GM12878 (cell line): Measurements from ENCODE around the gene SPAAR. TPM values are rescaled to one million over a fixed set of nuclear protein-coding genes. Genes with fewer than 3 reads are reported as not detected.

Experiments
- ATAC-seq: fragments of 200-7000 bp; cut with Tn5 transposase; 3 replicates; pipeline ENCODE4 v1.9.1; 2020; ENCODE audit warnings: mild to moderate bottlenecking, moderate library complexity
- BruUV-seq: library from RNA; stranded (reverse); fragments of 400-500 nt; replicated peaks from 2 replicates; lab custom pipeline; 2021; lab: Mats Ljungman, UMichigan
- CTCF ChIA-PET: fragments of 300-600 bp; sonication (Branson Sonifier 250); formaldehyde crosslinking; extraction: SDS; loops from one replicate; lab custom pipeline; 2021; ENCODE audit warnings: inconsistent platforms; lab: Yijun Ruan, JAX
- POLR2A ChIA-PET: fragments of 350-600 bp; formaldehyde crosslinking; extraction: SDS; loops from one replicate; lab custom pipeline; 2021; ENCODE audit warnings: inconsistent platforms; lab: Charles Lee
- RAD21 ChIA-PET: fragments of 300-600 bp; sonication (Branson Sonifier 250); formaldehyde crosslinking; loops from one replicate; lab custom pipeline; 2023; ENCODE audit warnings: antibody characterized with exemption; ENCODE audit not compliant: unreplicated experiment; lab: Charles Lee
- SMC1A ChIA-PET: fragments of 300-600 bp; sonication (Branson Sonifier 250); formaldehyde crosslinking; loops from one replicate; lab custom pipeline; 2023; ENCODE audit not compliant: unreplicated experiment, uncharacterized antibody; lab: Charles Lee
- DNase-seq: peaks from one replicate; pipeline ENCODE4 v3.0.0-alpha.2; 2011; ENCODE audit warnings: low read depth, low spot score
- FAIRE-seq: peaks from 3 replicates; lab custom pipeline; 2011; peaks lifted over from hg19 to GRCh38; lab: Jason Lieb, UNC
- H2AFZ ChIP-seq: 2 replicates; pipeline ENCODE4 v1.6.0; 2011; ENCODE audit warnings: low read depth, low read length, control low read depth; ENCODE audit not compliant: control insufficient read depth
- H3K27ac ChIP-seq: 2 replicates; pipeline ENCODE4 v1.5.1; 2011; ENCODE audit warnings: control low read depth; ENCODE audit not compliant: control insufficient read depth, insufficient read depth
- H3K27me3 ChIP-seq, 2 experiments: replicated peaks in 1 of 2; 2 replicates each; pipeline versions ENCODE4 v1.6.0 to v1.6.1; 2011; ENCODE audit warnings: low read length in 1 of 2; ENCODE audit not compliant: control insufficient read depth in 2 of 2, insufficient read depth in 2 of 2
- H3K36me3 ChIP-seq, 2 experiments: 2 replicates each; pipeline ENCODE4 v1.5.1; 2011; ENCODE audit warnings: low read length in 1 of 2; ENCODE audit not compliant: control insufficient read depth in 2 of 2, insufficient read depth in 2 of 2
- H3K4me1 ChIP-seq: 2 replicates; pipeline ENCODE4 v1.6.1; 2011; ENCODE audit warnings: mild to moderate bottlenecking, low read length, moderate library complexity, mixed read lengths; ENCODE audit not compliant: control insufficient read depth, insufficient read depth
- H3K4me2 ChIP-seq: 2 replicates; pipeline ENCODE4 v1.6.0; 2011; ENCODE audit warnings: control low read depth; ENCODE audit not compliant: control insufficient read depth, insufficient read depth
- H3K4me3 ChIP-seq: fragments of 200-600 bp; sonication (generic); 2 replicates; pipeline ENCODE4 v1.5.1; 2016
- H3K79me2 ChIP-seq: 2 replicates; pipeline ENCODE4 v1.6.0; 2011; ENCODE audit warnings: low read length; ENCODE audit not compliant: control insufficient read depth, insufficient read depth
- H3K9ac ChIP-seq: 2 replicates; pipeline ENCODE4 v1.8.0; 2011; ENCODE audit warnings: low read length, control low read depth, mixed read lengths; ENCODE audit not compliant: control insufficient read depth, insufficient read depth
- H3K9me3 ChIP-seq: replicated peaks from 3 replicates; pipeline ENCODE4 v1.5.1; 2011; ENCODE audit warnings: mild to moderate bottlenecking, low read length; ENCODE audit not compliant: control insufficient read depth, insufficient read depth
- H4K20me1 ChIP-seq: 2 replicates; pipeline ENCODE4 v1.6.0; 2011; ENCODE audit not compliant: control insufficient read depth, insufficient read depth
- ASH2L ChIP-seq: fragments of 300-600, 200-600 bp; sonication (generic); IDR thresholded peaks from 2 replicates; pipeline ENCODE4 v1.6.1; 2017; ENCODE audit warnings: low read depth, mild to moderate bottlenecking, borderline replicate concordance
- BACH1 ChIP-seq: fragments of 450-650 bp; IDR thresholded peaks from 2 replicates; pipeline ENCODE4 v1.6.1; 2017; ENCODE audit warnings: mild to moderate bottlenecking, borderline replicate concordance
- CREM ChIP-seq: IDR thresholded peaks from 2 replicates; pipeline ENCODE4 v1.6.1; 2014; ENCODE audit warnings: antibody characterized with exemption, low read depth
- HDAC6 ChIP-seq: fragments of 200-600 bp; sonication (generic); IDR thresholded peaks from one replicate; pipeline ENCODE4 v1.8.0; 2017; ENCODE audit warnings: antibody characterized with exemption; ENCODE audit not compliant: unreplicated experiment
- TCF12 ChIP-seq: IDR thresholded peaks from 2 replicates; pipeline ENCODE4 v1.6.1; 2011; ENCODE audit warnings: low read depth, mild to moderate bottlenecking, low read length
- ZSCAN29 ChIP-seq: fragments of 450-650 bp; IDR thresholded peaks from 2 replicates; pipeline ENCODE4 v1.6.1; 2017; ENCODE audit warnings: mild to moderate bottlenecking, moderate library complexity
- WGBS: methylation state at CpG from one replicate; pipeline ENCODE4 v1.1.6; 2016; ENCODE audit warnings: low lambda C conversion rate; ENCODE audit not compliant: insufficient replicate concordance, insufficient coverage; ENCODE audit errors: missing lambda C conversion rate; 5-methylcytosine and 5-hydroxymethylcytosine counted together
- in situ Hi-C: fragments of 300-500 bp; cut with MboI; formaldehyde crosslinking; loops from 9 replicates; pipeline ENCODE4 v1.14.3; 2018; ENCODE audit warnings: mixed read lengths
- intact Hi-C: fragments of 100-400 bp; cut with micrococcal nuclease; formaldehyde crosslinking; loops from one replicate; pipeline ENCODE4 v1.14.2; 2022; ENCODE audit not compliant: unreplicated experiment
- polyA plus RNA-seq, 11 experiments: library from polyadenylated mRNA; depleted of rRNA in 4 of 11; unstranded in 6 of 11; stranded (reverse) in 5 of 11; fragments of >200 nt; fragmentation: Nextera tagmentation in 4 of 11; fragmentation: Illumina TruSeq in 1 of 11; extraction: Ambion mirVana in 4 of 11; extraction: Trizol in 1 of 11; gene quantifications; 1 replicate in 1 of 11; 2 replicates in 10 of 11; pipeline versions ENCODE4 v1.2.1 to v1.2.3, GENCODE V29; 2011 to 2016; ENCODE audit warnings: inconsistent platforms in 2 of 11, missing spikeins in 2 of 11, low read depth in 1 of 11
- total RNA-seq, 4 experiments: library from RNA; depleted of rRNA in 3 of 4; stranded (reverse); fragments of >200 nt in 3 of 4; fragmentation: Illumina TruSeq in 1 of 4; extraction: Trizol in 1 of 4; gene quantifications; 2 replicates each; pipeline versions ENCODE4 v1.2.1 to v1.2.3, GENCODE V29; 2013 to 2021

The SPAAR gene
- total and polyA plus RNA-seq, 10 of the 15 experiments (the other 5 are each of a cell fraction or from before 2014, with no cell fraction given) = not detected

- H3K27ac ChIP-seq = no peak overlapping the region
- H4K20me1 ChIP-seq = no peaks in the 10 kb centered on the region
- DNase-seq = no peak
- no peaks in the 10 kb centered on the region for H3K36me3 ChIP-seq
- no peaks in the 10 kb centered on the region for H3K79me2 ChIP-seq
- POLR2A ChIA-PET = no interaction called here
- H3K27me3 ChIP-seq = no peaks in the 10 kb centered on the region; a peak in 1 of 4 replicates
- H2AFZ ChIP-seq = no peak overlapping the region
- no TSS peak for BruUV-seq
- H3K9ac ChIP-seq = no peak overlapping the region
- H3K4me3 ChIP-seq = no peak overlapping the region
- intact Hi-C loops (no loop called here), in situ Hi-C loops (no loop called here)
- no peak for FAIRE-seq
- no peak for TF ChIP-seq HDAC6
- no peak for TF ChIP-seq ZSCAN29
- no peak for TF ChIP-seq BACH1
- 21% methylated on average over 3 of the region's 3 CpGs for WGBS
- H3K9me3 ChIP-seq = peaks cover 2% of the 10 kb centered on the region; the same call in 2 of the 3 replicates
- CTCF ChIA-PET = interaction anchor here (1.4 to 2.8 kb wide), 2 partner anchors 16 to 26 kb away, joined by 3 to 12 read pairs; no protein-coding TSS in a partner anchor
- H3K4me1 ChIP-seq = no peaks in the 10 kb centered on the region
- no peak for ATAC-seq
- RAD21 ChIA-PET = no interaction called here
- SMC1A ChIA-PET = no interaction called here
- no peak overlapping the region for H3K4me2 ChIP-seq
These were observed 9.5 kb downstream of the SPAAR start for GRCh38 chr9:35918780-35919179.

GRCh38 chr9:35919212-35920008, 10.1 kb downstream of the SPAAR start:
- SMC1A ChIA-PET = interaction anchor here (1.1 kb wide), 1 partner anchor 11 kb away, joined by 3 read pairs; no protein-coding TSS in a partner anchor

More at GRCh38 chr9:35919212-35920008, 10.1 kb downstream of the SPAAR start:
- Histone ChIP-seq H3K4me2 (no peak overlapping the region), H3K27ac (no peak overlapping the region), H3K9me3 (no peaks in the 10 kb centered on the region), H3K79me2 (no peaks in the 10 kb centered on the region), H4K20me1 (no peaks in the 10 kb centered on the region), H3K9ac (no peak overlapping the region), H3K4me3 (no peak overlapping the region), H2AFZ (no peak overlapping the region), H3K4me1 (no peaks in the 10 kb centered on the region), H3K36me3 (no peaks in the 10 kb centered on the region), H3K27me3 (no peaks in the 10 kb centered on the region; a peak in 1 of 4 replicates)
- ChIA-PET CTCF (interaction anchor here (1.1 to 2.8 kb wide), 4 partner anchors 16 to 35 kb away, joined by 3 to 12 read pairs (median 4); no protein-coding TSS in a partner anchor), RAD21 (no interaction called here), POLR2A (no interaction called here)
- WGBS = 48% methylated on average over 3 of the region's 3 CpGs
- in situ Hi-C loops (no loop called here), intact Hi-C loops (no loop called here)
- no peak for DNase-seq
- FAIRE-seq = no peak
- no TSS peak for BruUV-seq
- no peak for ATAC-seq
- no peak for TF ChIP-seq CREM
- no peak for TF ChIP-seq ASH2L
- no peak for TF ChIP-seq TCF12
